ENCODE data around the gene LFNG.

GRCh38 chr7:2568521-2569223 lies 49.1 kb downstream of the LFNG start:
- TF ChIP-seq CTCF (IDR thresholded peaks at IDR 0.05) (no peak), POLR2A (IDR thresholded peaks at IDR 0.05) (no peak), EP300 (IDR thresholded peaks at IDR 0.05) (no peak)
